ENCODE measurements around the gene NKPD1.

DNA sequence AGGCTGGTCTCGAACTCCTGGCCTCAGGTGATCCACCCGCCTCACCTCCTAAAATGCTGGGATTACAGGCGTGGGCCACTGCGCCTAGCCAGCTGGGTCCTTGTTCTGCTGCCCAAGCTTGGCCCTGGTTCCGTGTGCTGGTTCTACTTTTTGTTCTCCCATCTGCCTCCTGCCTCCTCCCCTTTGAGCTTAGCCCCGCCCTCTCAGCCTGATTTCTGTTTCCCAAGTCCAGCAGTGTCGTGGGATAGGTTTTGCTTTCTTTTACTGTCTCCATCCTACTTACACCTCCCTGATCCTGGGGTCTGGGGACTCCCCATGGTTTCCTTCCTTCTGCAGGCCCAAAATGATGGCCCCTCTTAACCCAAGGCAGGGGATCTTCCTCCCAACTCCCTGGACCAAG, 20.2 kb upstream of the NKPD1 start:
- TF ChIP-seq KDM1A (IDR thresholded peaks at IDR 0.05; ENCODE audit: low read depth) (no peak), ZSCAN20 (CRISPR knock-in tag; IDR thresholded peaks at IDR 0.05) (no peak)
- TF ChIP-seq, protein P1, sequence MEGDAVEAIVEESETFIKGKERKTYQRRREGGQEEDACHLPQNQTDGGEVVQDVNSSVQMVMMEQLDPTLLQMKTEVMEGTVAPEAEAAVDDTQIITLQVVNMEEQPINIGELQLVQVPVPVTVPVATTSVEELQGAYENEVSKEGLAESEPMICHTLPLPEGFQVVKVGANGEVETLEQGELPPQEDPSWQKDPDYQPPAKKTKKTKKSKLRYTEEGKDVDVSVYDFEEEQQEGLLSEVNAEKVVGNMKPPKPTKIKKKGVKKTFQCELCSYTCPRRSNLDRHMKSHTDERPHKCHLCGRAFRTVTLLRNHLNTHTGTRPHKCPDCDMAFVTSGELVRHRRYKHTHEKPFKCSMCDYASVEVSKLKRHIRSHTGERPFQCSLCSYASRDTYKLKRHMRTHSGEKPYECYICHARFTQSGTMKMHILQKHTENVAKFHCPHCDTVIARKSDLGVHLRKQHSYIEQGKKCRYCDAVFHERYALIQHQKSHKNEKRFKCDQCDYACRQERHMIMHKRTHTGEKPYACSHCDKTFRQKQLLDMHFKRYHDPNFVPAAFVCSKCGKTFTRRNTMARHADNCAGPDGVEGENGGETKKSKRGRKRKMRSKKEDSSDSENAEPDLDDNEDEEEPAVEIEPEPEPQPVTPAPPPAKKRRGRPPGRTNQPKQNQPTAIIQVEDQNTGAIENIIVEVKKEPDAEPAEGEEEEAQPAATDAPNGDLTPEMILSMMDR (IDR thresholded peaks at IDR 0.05), result no peak
